HEK293 (cell line): Measurements from ENCODE around the gene FGFBP3.

Experiments used
- BCL11B ChIP-seq: fragments of 450-650 bp; formaldehyde crosslinking; IDR thresholded peaks from 2 replicates; pipeline ENCODE4 v1.5.1; 2016; ENCODE audit warnings: low read depth, missing biosample characterization, missing genetic modification characterization
- HIC1 ChIP-seq: fragments of 450-650 bp; formaldehyde crosslinking; IDR thresholded peaks from 2 replicates; pipeline ENCODE4 v1.5.1; 2016; ENCODE audit warnings: missing biosample characterization, missing genetic modification characterization
- INSM2 ChIP-seq: fragments of 450-650 bp; formaldehyde crosslinking; IDR thresholded peaks from 2 replicates; pipeline ENCODE4 v1.5.1; 2016; ENCODE audit warnings: missing biosample characterization, missing genetic modification characterization
- KLF8 ChIP-seq: fragments of 450-650 bp; formaldehyde crosslinking; IDR thresholded peaks from 2 replicates; pipeline ENCODE4 v1.5.1; 2016; ENCODE audit warnings: missing biosample characterization, missing genetic modification characterization
- PATZ1 ChIP-seq: fragments of 450-650 bp; formaldehyde crosslinking; IDR thresholded peaks from 2 replicates; pipeline ENCODE4 v1.5.1; 2016; ENCODE audit warnings: missing biosample characterization, missing genetic modification characterization
- SCRT1 ChIP-seq: fragments of 450-650 bp; formaldehyde crosslinking; IDR thresholded peaks from 2 replicates; pipeline ENCODE4 v1.5.1; 2016; ENCODE audit warnings: missing biosample characterization, missing genetic modification characterization, borderline replicate concordance
- SP7 ChIP-seq: fragments of 450-650 bp; formaldehyde crosslinking; IDR thresholded peaks from 2 replicates; pipeline ENCODE4 v1.5.1; 2016; ENCODE audit warnings: missing biosample characterization, missing genetic modification characterization
- TCF7L2 ChIP-seq: IDR thresholded peaks from 2 replicates; pipeline ENCODE4 v1.6.1; 2011; ENCODE audit warnings: low read depth, mild to moderate bottlenecking, inconsistent platforms, low read length, moderate library complexity, borderline replicate concordance
- TRIM28 ChIP-seq: IDR thresholded peaks from 2 replicates; pipeline ENCODE4 v1.6.1; 2011; ENCODE audit warnings: low read length, control low read depth, borderline replicate concordance
- TSHZ1 ChIP-seq: fragments of 450-650 bp; formaldehyde crosslinking; IDR thresholded peaks from 2 replicates; pipeline ENCODE4 v1.5.1; 2016; ENCODE audit warnings: missing biosample characterization, missing genetic modification characterization, borderline replicate concordance
- ZBTB11 ChIP-seq: fragments of 450-650 bp; formaldehyde crosslinking; conservative IDR thresholded peaks from 2 replicates; pipeline ENCODE4 v1.5.1; 2016; ENCODE audit warnings: low read depth, missing biosample characterization, missing genetic modification characterization
- ZBTB17 ChIP-seq: fragments of 450-650 bp; formaldehyde crosslinking; IDR thresholded peaks from 2 replicates; pipeline ENCODE4 v1.5.1; 2016; ENCODE audit warnings: missing biosample characterization, missing genetic modification characterization
- ZBTB48 ChIP-seq: fragments of 450-650 bp; formaldehyde crosslinking; IDR thresholded peaks from 2 replicates; pipeline ENCODE4 v1.5.1; 2016; ENCODE audit warnings: missing biosample characterization, missing genetic modification characterization
- ZNF214 ChIP-seq: fragments of 450-650 bp; formaldehyde crosslinking; IDR thresholded peaks from 2 replicates; pipeline ENCODE4 v1.5.1; 2017; ENCODE audit warnings: missing biosample characterization, mild to moderate bottlenecking, missing genetic modification characterization, borderline replicate concordance
- ZNF23 ChIP-seq: fragments of 450-650 bp; formaldehyde crosslinking; IDR thresholded peaks from 2 replicates; pipeline ENCODE4 v1.5.1; 2016; ENCODE audit warnings: missing biosample characterization, missing genetic modification characterization, borderline replicate concordance
- ZNF311 ChIP-seq: fragments of 450-650 bp; formaldehyde crosslinking; IDR thresholded peaks from 2 replicates; pipeline ENCODE4 v1.5.1; 2017; ENCODE audit warnings: missing biosample characterization, missing genetic modification characterization, borderline replicate concordance
- ZNF423 ChIP-seq: fragments of 450-650 bp; formaldehyde crosslinking; IDR thresholded peaks from 2 replicates; pipeline ENCODE4 v1.5.1; 2016; ENCODE audit warnings: missing biosample characterization, missing genetic modification characterization
- ZNF513 ChIP-seq: fragments of 450-650 bp; IDR thresholded peaks from 2 replicates; pipeline ENCODE4 v1.5.1; 2018; ENCODE audit warnings: missing biosample characterization, missing genetic modification characterization
- ZNF580 ChIP-seq: fragments of 450-650 bp; formaldehyde crosslinking; IDR thresholded peaks from 2 replicates; pipeline ENCODE4 v1.5.1; 2016; ENCODE audit warnings: missing biosample characterization, missing genetic modification characterization
- ZNF610 ChIP-seq: fragments of 450-650 bp; formaldehyde crosslinking; IDR thresholded peaks from 2 replicates; pipeline ENCODE4 v1.5.1; 2016; ENCODE audit warnings: missing biosample characterization, missing genetic modification characterization, borderline replicate concordance
- ZNF747 ChIP-seq: fragments of 450-650 bp; formaldehyde crosslinking; IDR thresholded peaks from 2 replicates; pipeline ENCODE4 v1.5.1; 2016; ENCODE audit warnings: missing biosample characterization, missing genetic modification characterization
- ZNF843 ChIP-seq: fragments of 450-650 bp; formaldehyde crosslinking; IDR thresholded peaks from 2 replicates; pipeline ENCODE4 v1.5.1; 2016; ENCODE audit warnings: missing biosample characterization, missing genetic modification characterization

Gene FGFBP3

GRCh38 chr10:91887272-91888076, 21.8 kb downstream of the FGFBP3 start (continued):
- peak; percentile 44; the same call in 1 of the 2 replicates for TF ChIP-seq ZBTB11 (tag by site-specific recombination)
- peak; percentile 51; the same call in 1 of the 2 replicates for TF ChIP-seq ZNF610 (tag by site-specific recombination)
- TF ChIP-seq ZNF843 (tag by site-specific recombination) = 0 out of 2 replicates have a peak, but pooled peaks have one; percentile 33
- TF ChIP-seq BCL11B = peak; percentile 60; the same call in 1 of the 2 replicates
- TF ChIP-seq ZBTB17 (tag by site-specific recombination) = peak; percentile 65
- peak; percentile 91 for TF ChIP-seq HIC1 (tag by site-specific recombination)
- no peak for TF ChIP-seq ZNF23 (tag by site-specific recombination)
- TF ChIP-seq ZNF311 (tag by site-specific recombination) = no peak
- no peak for TF ChIP-seq ZNF747 (tag by site-specific recombination)
- TF ChIP-seq ZNF423 = peak; percentile 46; the same call in 1 of the 2 replicates
- no peak for TF ChIP-seq TCF7L2
- peak; percentile 91; the same call in 1 of the 2 replicates for TF ChIP-seq PATZ1 (tag by site-specific recombination)
- TF ChIP-seq KLF8 (tag by site-specific recombination) = peak; percentile 64; the same call in 1 of the 2 replicates
- TF ChIP-seq ZNF513 = no peak
- TF ChIP-seq ZNF580 = no peak
- peak; percentile 46; the same call in 1 of the 2 replicates for TF ChIP-seq TSHZ1
- TF ChIP-seq SP7 (tag by site-specific recombination) = peak; percentile 58; the same call in 1 of the 2 replicates
- TF ChIP-seq TRIM28 = no peak
- TF ChIP-seq ZBTB48 (tag by site-specific recombination) = peak; percentile 62; the same call in 1 of the 2 replicates
- 0 out of 2 replicates have a peak, but pooled peaks have one; percentile 32 for TF ChIP-seq SCRT1 (tag by site-specific recombination)
- TF ChIP-seq ZNF214 (tag by site-specific recombination) = no peak
- TF ChIP-seq INSM2 (tag by site-specific recombination) = peak; percentile 74; the same call in 1 of the 2 replicates
